HG02884 (cell line): ENCODE results near the gene TCN2.
"Not testable (repeated sequence)": the region's sequence is repeated elsewhere in the genome, so short reads cannot be mapped to it uniquely, and the experiment has no call there.

Source experiments
- ATAC-seq: cut with Tn5 transposase; IDR thresholded peaks from one replicate; pipeline ENCODE4 v1.9.1; 2021; ENCODE audit warnings: mild to moderate bottlenecking, moderate library complexity; ENCODE audit not compliant: unreplicated experiment

Gene TCN2

DNA sequence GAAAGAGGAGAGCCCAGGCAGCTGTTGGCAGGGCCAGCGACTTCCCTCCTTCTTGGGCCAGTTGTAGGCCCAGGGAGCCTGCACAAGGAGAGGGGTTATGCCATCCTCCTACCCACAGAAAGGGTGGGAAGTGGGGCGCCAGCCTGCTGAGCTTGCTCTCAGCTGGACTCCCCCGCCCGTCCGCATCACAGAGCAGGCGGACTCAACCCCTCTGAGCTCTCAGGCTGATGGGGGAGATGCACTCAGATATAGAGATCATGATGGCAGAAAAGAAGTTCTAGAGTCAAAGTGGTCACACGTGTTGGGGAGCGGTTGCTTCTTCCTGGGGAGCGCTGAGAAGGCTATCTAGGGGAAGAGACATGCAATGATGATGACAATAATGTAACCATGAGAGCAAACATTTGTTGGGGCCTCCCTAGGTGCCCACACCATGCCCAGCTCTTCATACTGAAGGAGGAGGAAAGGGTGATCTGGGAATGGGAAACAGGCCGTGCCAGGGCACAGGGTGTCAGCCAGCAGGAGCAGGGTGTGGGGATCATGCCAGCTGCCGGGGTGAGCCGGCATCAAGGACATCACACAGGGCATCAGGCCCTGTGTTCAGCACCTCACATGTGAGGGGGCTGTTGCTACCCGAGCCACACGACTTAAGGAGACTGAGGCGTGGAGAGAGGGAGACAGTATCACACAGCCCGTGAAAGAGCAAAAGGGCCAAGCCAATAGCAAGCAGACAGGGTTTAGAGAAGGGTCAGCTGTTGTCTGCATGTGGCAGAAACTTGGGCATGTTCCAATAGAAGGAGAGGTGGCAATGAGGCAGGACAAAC, 36.3 kb downstream of the TCN2 start:
- no peak for ATAC-seq

GRCh38 chr22:30646518-30647160, 39.7 kb downstream of the TCN2 start:
- no peak for ATAC-seq

DNA sequence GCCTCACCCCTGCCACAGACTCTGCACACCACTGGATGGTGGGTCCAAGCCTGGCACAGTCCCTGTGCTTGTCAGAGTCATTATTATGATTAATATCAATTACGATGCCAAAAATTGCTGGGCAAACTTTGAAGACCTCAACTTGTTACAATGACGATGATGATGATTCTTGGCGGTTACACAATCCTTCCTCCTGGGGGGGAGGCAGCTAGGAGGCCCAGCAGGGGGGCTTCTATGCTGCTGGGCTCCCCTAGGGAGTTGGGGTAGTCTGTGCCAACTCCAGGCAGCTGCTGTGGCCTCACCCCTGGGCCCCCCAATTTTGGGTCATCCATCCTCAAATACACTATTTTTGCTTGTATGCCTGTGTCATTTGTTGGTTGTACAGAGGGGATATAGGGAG, 40.6 kb downstream of the TCN2 start:
- ATAC-seq: no peak

DNA sequence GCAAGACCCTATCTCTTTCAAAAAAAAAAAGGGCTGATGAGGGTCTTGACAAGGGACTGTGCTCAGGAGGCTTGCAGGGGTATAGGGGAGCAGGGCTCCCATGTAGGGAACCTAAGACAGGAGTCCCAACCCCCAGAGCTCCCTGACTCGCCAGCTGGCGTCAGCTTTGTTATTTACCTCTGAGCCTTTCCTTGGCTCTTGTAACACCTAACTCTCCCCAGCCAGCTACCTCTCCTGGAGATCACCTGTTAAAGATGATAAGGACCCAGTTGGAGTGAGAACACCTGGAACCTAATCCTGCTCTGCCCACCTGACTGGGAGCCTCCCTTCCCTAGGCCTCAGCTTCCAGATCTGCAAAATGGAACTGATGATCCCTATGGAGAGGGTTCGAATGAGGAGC, 41.9 kb downstream of the TCN2 start:
- no peak for ATAC-seq

DNA sequence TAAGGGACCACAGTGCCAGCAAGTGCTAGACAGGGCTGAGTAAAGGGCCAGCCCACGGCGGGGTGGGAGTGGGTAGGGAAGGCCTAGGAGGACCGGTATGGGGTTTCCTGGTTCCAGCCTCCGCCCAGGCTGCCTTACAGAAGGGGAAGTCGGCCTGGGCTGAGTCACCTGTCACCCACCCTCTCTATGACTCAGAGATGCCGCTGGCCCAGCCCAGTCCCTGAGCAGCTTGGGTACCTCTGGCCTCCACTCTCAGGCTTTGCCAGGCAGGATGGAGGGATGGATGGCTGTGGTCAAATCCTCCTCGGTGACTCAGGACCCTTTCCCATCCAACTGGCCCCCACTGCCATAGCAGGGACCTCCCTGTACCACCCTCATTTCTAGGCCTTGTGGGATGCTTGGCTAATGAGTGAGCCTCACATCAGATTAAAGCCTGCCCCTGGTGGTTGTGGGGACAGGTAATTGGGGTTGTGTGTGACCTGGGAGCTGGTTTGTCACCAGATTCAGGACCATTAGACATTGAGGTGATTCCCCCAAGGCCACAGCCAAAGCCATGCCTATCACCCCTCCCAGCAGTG, 42.5 kb downstream of the TCN2 start:
- ATAC-seq: no peak

DNA sequence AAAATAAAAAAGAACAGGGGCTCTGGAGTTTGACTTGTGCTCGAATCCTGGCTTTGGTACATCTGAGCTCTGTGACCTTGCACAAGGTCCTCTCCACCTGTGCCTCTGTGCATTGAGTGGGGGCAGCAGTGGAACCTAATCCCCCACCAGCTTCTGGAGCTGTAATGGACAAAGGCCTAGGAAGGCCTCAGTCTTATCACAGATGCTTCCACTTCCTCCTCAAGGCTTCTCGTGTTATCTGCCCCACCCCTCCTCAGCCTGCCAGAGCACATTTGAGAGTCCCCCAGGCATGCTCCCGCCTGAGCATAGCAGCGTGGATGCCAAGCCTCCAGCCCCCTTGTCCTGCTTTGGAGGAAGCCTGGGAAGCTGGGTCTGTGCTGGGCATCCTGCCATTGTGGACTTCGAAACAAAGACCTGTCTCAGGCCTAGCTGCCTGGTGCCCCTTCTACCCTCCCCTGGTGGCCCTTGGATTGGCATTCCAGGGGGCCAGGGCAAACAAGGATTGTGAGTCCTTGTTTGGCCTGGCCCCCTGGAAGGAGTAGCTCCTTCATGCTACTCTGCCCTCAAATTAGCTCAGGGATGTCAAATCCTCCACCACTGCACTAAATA, 43.6 kb downstream of the TCN2 start:
- ATAC-seq: no peak

DNA sequence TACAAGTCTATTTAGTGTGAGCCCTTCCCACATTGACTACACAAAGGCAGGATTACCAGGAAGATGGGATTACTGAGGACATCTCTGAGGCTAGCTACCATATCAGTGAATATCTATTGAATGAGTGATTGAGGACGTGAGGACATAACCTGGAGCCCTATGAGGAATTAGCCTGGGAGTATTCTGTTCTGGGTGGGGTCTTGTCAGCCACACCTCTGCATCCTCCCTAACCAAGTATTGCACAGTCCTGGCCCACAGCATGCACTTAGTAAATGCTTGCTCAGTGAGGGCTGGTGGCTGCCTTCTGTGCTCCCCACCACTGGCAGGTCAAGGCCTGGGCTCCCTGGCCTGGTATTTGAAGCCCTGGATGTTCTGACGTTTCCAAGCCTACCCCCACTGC, 45.9 kb downstream of the TCN2 start:
- no peak for ATAC-seq

DNA sequence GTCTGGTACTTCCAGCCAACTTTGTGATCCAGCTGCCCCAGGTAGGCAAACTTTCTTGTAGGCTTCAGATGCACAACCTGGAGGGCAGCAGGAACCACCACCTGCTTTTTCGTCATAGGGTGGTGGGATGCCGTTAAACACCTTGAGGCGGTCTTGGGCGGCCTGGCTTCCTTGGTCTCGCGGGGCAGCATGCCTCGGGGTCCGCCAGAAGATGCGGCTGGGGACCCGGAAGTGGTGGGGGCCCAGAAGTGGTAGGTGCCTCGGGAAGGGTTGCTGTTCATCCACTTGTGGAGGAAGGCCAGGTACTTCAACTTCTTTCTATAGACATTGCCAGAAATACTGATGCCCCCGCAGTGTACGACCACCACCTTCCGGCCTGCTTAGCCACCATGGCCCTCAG, 47.4 kb downstream of the TCN2 start:
- no peak for ATAC-seq

DNA sequence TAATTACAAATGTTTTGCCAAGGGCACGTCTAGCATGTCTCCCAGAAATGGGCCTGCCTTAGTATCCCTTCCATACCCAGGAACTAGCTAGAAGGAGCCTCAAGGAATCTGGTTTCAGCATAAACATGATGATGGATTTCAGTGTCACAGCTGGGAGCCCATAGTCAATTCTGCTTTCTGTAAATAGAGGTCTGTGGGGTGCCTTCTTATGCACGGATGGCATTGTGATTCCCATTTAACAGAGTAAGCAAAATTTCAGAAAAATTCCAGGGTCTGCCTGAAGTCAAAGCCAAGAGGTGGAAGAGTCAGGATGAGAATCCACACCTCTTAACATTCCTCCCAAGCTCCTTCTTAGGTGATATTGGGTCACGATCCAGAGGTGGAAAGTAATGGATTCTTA, 48.6 kb downstream of the TCN2 start:
- ATAC-seq: no peak

- no peak for ATAC-seq
Measured at GRCh38 chr22:30662040-30662439, 55.1 kb downstream of the TCN2 start.

DNA sequence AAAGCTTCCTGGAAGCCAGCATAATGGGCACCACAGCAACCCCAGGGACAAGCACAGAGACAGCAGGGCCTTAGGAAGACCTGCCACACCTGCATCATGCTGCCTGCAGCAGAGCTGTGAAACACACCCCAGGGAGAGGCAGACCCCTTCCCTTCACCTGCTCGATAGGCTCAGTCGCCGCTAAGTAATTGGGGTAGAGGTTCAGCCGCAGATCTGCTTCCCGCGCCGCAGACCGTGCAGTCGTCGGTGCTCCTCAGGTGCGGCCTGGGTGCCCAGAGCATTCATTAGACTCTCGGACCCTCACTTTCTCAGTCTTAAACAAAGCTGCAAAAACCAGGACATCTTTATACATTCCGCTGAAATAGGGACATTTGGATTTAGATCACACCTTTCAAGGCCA, 57.8 kb downstream of the TCN2 start:
- no peak for ATAC-seq

DNA sequence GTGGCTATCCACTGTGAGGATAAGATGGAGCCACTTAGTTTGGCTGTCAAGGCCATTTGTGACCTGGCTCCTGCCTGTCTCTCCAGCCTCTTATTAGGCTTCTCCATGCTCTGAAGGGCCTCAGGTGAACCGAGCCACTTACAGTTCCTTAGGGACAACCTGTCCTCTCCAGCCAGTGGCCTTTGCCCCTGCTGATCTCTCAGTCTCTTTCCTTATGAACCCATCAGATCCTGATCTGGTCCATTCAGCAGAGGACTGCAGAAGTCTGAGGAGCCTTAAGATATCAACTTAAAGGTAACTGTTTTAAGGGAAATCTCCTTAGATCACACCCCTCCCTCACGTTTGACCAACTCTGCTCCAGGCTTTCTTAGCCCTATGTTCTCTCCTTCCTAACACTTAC, 58.3 kb downstream of the TCN2 start:
- ATAC-seq: no peak

GRCh38 chr22:30665786-30666185, 58.8 kb downstream of the TCN2 start:
- ATAC-seq: no peak

- ATAC-seq: no peak
Measured at GRCh38 chr22:30667107-30667493, 60.1 kb downstream of the TCN2 start.

GRCh38 chr22:30667494-30668385, 60.8 kb downstream of the TCN2 start, which contains the start of gene DUSP18:
Gene DUSP18, minus strand, starts transcription at chr22:30667875. Its CDS starts 3,872 bp downstream, at chr22:30664003.
- ATAC-seq: peak; percentile 57

GRCh38 chr22:30668386-30668710, 61.4 kb downstream of the TCN2 start:
- ATAC-seq: no peak

DNA sequence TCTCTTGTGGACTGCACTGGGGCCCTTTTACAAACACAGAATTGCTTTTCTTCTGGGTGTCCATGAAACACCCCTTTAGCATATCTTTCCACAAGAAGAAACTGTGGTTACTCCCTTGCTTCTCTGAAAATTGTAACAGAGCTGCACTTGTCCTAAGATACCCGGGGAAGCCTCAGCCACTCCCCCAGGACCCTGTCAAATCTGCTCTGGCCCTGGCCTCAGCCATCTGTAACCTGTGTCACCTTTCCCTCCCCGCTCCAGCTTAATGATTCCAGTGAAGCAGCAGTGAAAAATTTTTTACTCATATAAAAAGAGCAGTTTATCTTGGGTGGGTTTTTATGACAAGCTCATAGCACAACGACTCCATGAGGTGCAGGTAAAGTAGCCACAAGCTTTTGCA, 64.1 kb downstream of the TCN2 start:
- ATAC-seq: no peak

DNA sequence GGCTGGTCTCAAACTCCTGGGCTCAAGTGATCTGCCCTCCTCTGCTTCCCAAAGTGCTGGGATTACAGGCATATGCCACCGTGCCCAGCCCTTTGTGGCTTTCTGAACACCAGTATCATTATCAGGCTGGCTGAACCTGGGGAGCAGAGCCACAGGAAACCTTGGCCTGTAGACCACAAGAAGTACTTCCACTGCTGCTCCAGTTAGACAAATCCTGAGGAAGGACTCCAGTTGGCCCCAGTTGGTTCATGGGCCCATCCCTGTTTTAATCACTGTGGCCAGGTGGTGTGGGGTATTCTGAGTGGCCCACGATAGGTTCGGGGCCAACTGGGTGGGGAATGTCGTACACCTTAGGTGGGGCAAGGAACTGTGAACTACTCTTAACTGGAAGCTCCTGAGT, 66.2 kb downstream of the TCN2 start:
- ATAC-seq: no peak

DNA sequence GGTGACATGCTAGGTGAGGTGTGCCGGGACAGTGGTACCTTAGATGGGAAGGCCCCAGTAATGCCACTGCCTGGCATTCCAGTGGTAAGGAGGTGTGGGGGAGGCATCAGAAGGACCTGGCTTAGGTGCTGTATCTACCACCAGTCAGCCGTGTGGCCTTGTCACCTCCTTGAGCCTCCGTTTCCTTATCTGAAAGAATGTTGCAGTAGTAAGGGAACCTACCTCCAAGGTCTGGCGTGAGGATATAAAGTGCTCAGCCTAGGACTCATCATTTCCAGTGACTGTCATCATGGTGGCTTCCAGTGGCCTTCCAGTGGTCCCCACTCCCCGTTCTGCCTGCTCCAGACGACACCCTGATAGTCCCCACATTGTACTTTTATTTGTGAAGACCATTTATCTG, 67.5 kb downstream of the TCN2 start:
- no peak for ATAC-seq

GRCh38 chr22:30675436-30675835, 68.5 kb downstream of the TCN2 start:
- no peak for ATAC-seq

- not testable (repeated sequence) for ATAC-seq
Measured at GRCh38 chr22:30676565-30676964, 69.6 kb downstream of the TCN2 start.
